H9 (cell line): ENCODE data around the gene AFMID. TPM values are rescaled to one million over a fixed set of nuclear protein-coding genes. Genes with fewer than 3 reads are reported as not detected.

Experiments used
- DNase-seq: peaks from one replicate; pipeline ENCODE4 v3.0.0-alpha.2; 2017
- H2AFZ ChIP-seq: one replicate; pipeline ENCODE4 v1.6.1; 2013; ENCODE audit warnings: mild to moderate bottlenecking, low read length, control low read depth, moderate library complexity
- H2AK5ac ChIP-seq: 2 replicates; pipeline ENCODE4 v1.6.1; 2013; ENCODE audit warnings: low read length, control low read depth, mixed read lengths; ENCODE audit not compliant: insufficient read length
- H2BK120ac ChIP-seq: one replicate; pipeline ENCODE4 v1.6.1; 2013; ENCODE audit warnings: low read depth, mild to moderate bottlenecking, low read length, control low read depth, inconsistent platforms; ENCODE audit not compliant: poor library complexity, severe bottlenecking
- H2BK12ac ChIP-seq: 2 replicates; pipeline ENCODE4 v1.6.1; 2013; ENCODE audit warnings: low read length, control low read depth, mixed read lengths, low read depth; ENCODE audit not compliant: insufficient read length
- H2BK15ac ChIP-seq: 2 replicates; pipeline ENCODE4 v1.6.1; 2013; ENCODE audit warnings: low read depth, low read length, control low read depth
- H2BK20ac ChIP-seq: one replicate; pipeline ENCODE4 v1.6.1; 2013; ENCODE audit warnings: low read depth, mild to moderate bottlenecking, low read length, control low read depth, inconsistent platforms; ENCODE audit not compliant: poor library complexity, severe bottlenecking
- H2BK5ac ChIP-seq: 2 replicates; pipeline ENCODE4 v1.6.1; 2013; ENCODE audit warnings: low read length, control low read depth, mixed read lengths; ENCODE audit not compliant: insufficient read length
- H3K14ac ChIP-seq: 2 replicates; pipeline ENCODE4 v1.6.1; 2013; ENCODE audit warnings: low read length, control low read depth; ENCODE audit not compliant: insufficient read depth
- H3K18ac ChIP-seq: 2 replicates; pipeline ENCODE4 v1.6.1; 2013; ENCODE audit warnings: low read depth, mild to moderate bottlenecking, mixed read lengths, low read length, control low read depth; ENCODE audit not compliant: insufficient read length
- H3K23ac ChIP-seq: 2 replicates; pipeline ENCODE4 v1.6.1; 2013; ENCODE audit warnings: low read length, control low read depth, mixed read lengths, low read depth; ENCODE audit not compliant: insufficient read length
- H3K23me2 ChIP-seq: 2 replicates; pipeline ENCODE4 v1.6.1; 2013; ENCODE audit warnings: low read depth, mild to moderate bottlenecking, mixed read lengths, low read length, control low read depth; ENCODE audit not compliant: insufficient read length, poor library complexity, severe bottlenecking
- H3K27ac ChIP-seq: 2 replicates; pipeline ENCODE4 v1.5.1; 2013; ENCODE audit warnings: low read length, control low read depth, mixed read lengths, low read depth; ENCODE audit not compliant: insufficient read length
- H3K27me3 ChIP-seq: 2 replicates; pipeline ENCODE4 v1.6.1; 2013; ENCODE audit warnings: low read length, control low read depth, inconsistent platforms; ENCODE audit not compliant: insufficient read depth
- H3K4ac ChIP-seq: 2 replicates; pipeline ENCODE4 v1.6.1; 2013; ENCODE audit warnings: low read depth, mild to moderate bottlenecking, control low read depth, inconsistent platforms, low read length, moderate library complexity
- H3K4me1 ChIP-seq: 2 replicates; pipeline ENCODE4 v1.6.1; 2013; ENCODE audit warnings: low read length, control low read depth, inconsistent platforms; ENCODE audit not compliant: insufficient read depth
- H3K4me2 ChIP-seq: 2 replicates; pipeline ENCODE4 v1.6.1; 2013; ENCODE audit warnings: low read length, control low read depth, mixed read lengths; ENCODE audit not compliant: insufficient read length, insufficient read depth
- H3K56ac ChIP-seq: 2 replicates; pipeline ENCODE4 v1.6.1; 2013; ENCODE audit warnings: low read depth, mild to moderate bottlenecking, mixed read lengths, low read length, control low read depth; ENCODE audit not compliant: insufficient read length
- H3K79me1 ChIP-seq: 2 replicates; pipeline ENCODE4 v1.6.1; 2013; ENCODE audit warnings: low read depth, mild to moderate bottlenecking, moderate library complexity, low read length, control low read depth, inconsistent platforms; ENCODE audit not compliant: insufficient read depth, poor library complexity, severe bottlenecking
- H3K79me2 ChIP-seq: 2 replicates; pipeline ENCODE4 v1.6.1; 2013; ENCODE audit warnings: low read length, control low read depth, inconsistent platforms; ENCODE audit not compliant: insufficient read depth
- H3K9ac ChIP-seq: 2 replicates; pipeline ENCODE4 v1.6.1; 2013; ENCODE audit warnings: low read length, control low read depth, mixed read lengths; ENCODE audit not compliant: insufficient read length; ENCODE audit errors: extremely low read depth
- H3K9me3 ChIP-seq: one replicate; pipeline ENCODE4 v1.6.1; 2013; ENCODE audit warnings: low read depth, low read length, inconsistent platforms; ENCODE audit not compliant: control insufficient read depth
- H3T11ph ChIP-seq: one replicate; pipeline ENCODE4 v1.6.1; 2013; ENCODE audit warnings: mild to moderate bottlenecking, low read length, control low read depth, inconsistent platforms
- H4K20me1 ChIP-seq: one replicate; pipeline ENCODE4 v1.6.1; 2013; ENCODE audit not compliant: control insufficient read depth, insufficient read length, insufficient read depth
- H4K5ac ChIP-seq: 2 replicates; pipeline ENCODE4 v1.6.1; 2013; ENCODE audit warnings: low read depth, mild to moderate bottlenecking, mixed read lengths, low read length, control low read depth; ENCODE audit not compliant: insufficient read length
- H4K8ac ChIP-seq: replicated peaks from 2 replicates; pipeline ENCODE4 v1.6.1; 2013; ENCODE audit warnings: low read length, control low read depth, mixed read lengths, low read depth; ENCODE audit not compliant: insufficient read length
- H4K91ac ChIP-seq: 2 replicates; pipeline ENCODE4 v1.6.1; 2013; ENCODE audit warnings: low read depth, mild to moderate bottlenecking, moderate library complexity, mixed read lengths, low read length, control low read depth; ENCODE audit not compliant: insufficient read length
- H3K27ac Mint-ChIP-seq, 3 experiments: 2 replicates in 2 of 3; 3 replicates in 1 of 3; pipeline ENCODE4 v1.8.0; 2020 to 2021; ENCODE audit warnings: mixed read lengths in 3 of 3, mild to moderate bottlenecking in 1 of 3, moderate library complexity in 1 of 3
- H3K27me3 Mint-ChIP-seq: 2 replicates; pipeline ENCODE4 v1.8.0; 2021; ENCODE audit warnings: low read depth, mild to moderate bottlenecking, moderate library complexity, mixed read lengths
- H3K36me3 Mint-ChIP-seq, 3 experiments: 2 replicates in 2 of 3; 3 replicates in 1 of 3; pipeline ENCODE4 v1.8.0; 2020 to 2021; ENCODE audit warnings: low read depth in 3 of 3, mixed read lengths in 3 of 3; ENCODE audit not compliant: insufficient read depth in 1 of 3
- H3K4me1 Mint-ChIP-seq, 2 experiments: 2 replicates each; pipeline ENCODE4 v1.8.0; 2020; ENCODE audit warnings: mixed read lengths in 2 of 2
- H3K4me3 Mint-ChIP-seq, 2 experiments: 2 replicates in 1 of 2; 3 replicates in 1 of 2; pipeline ENCODE4 v1.8.0; 2020 to 2021; ENCODE audit warnings: mild to moderate bottlenecking in 2 of 2, mixed read lengths in 2 of 2, moderate library complexity in 1 of 2
- H3K9me3 Mint-ChIP-seq, 2 experiments: 2 replicates in 1 of 2; 3 replicates in 1 of 2; pipeline ENCODE4 v1.8.0; 2020; ENCODE audit warnings: mild to moderate bottlenecking in 2 of 2, mixed read lengths in 2 of 2, moderate library complexity in 1 of 2
- WGBS: extraction: QIAGEN DNeasy Blood & Tissue Kit; methylation state at CpG from one replicate; pipeline ENCODE4 v1.1.7; 2013; ENCODE audit warnings: missing lambda C conversion rate, low lambda C conversion rate, mixed read lengths; ENCODE audit not compliant: insufficient read length; ENCODE audit errors: extremely low coverage; 5-methylcytosine and 5-hydroxymethylcytosine counted together
- total RNA-seq: library from RNA; stranded (reverse); gene quantifications from 2 replicates; pipeline ENCODE4 v1.2.1, GENCODE V29; 2021
- TF ChIP-seq, protein P1 (sequence below): fragments of 200-600 bp; sonication (generic); conservative IDR thresholded peaks from 3 replicates; pipeline ENCODE4 v1.8.0; 2021; ENCODE audit warnings: antibody characterized with exemption, mild to moderate bottlenecking

AFMID gene
- total RNA-seq, 1 experiment from 2014 or later, result 64.1 TPM

- no peak overlapping the region for H3K23ac ChIP-seq
- H2BK120ac ChIP-seq, result no peak overlapping the region
- no peaks in the 10 kb centered on the region for H3K4me1 ChIP-seq
- no peaks in the 10 kb centered on the region for H3K23me2 ChIP-seq
- H2BK12ac ChIP-seq, result no peak overlapping the region
- no peaks in the 10 kb centered on the region for H3K9me3 ChIP-seq
- H3K14ac ChIP-seq, result no peak overlapping the region
- H2AFZ ChIP-seq, result no peak overlapping the region
- no CpG with 5 or more reads among the region's 10 CpGs for WGBS
- H4K8ac ChIP-seq, result no peak overlapping the region
- no peaks in the 10 kb centered on the region for H4K20me1 ChIP-seq
- H3K56ac ChIP-seq, result no peak overlapping the region
- no peaks in the 10 kb centered on the region; a peak in 1 of 5 replicates for H3K9me3 Mint-ChIP-seq
- no peak overlapping the region for H3K27ac ChIP-seq
- no peak overlapping the region for H2BK15ac ChIP-seq
- H3K79me1 ChIP-seq, result no peaks in the 10 kb centered on the region
- no peak for DNase-seq
- no peak overlapping the region for H3K4me2 ChIP-seq
- H3K79me2 ChIP-seq, result no peaks in the 10 kb centered on the region
- H4K91ac ChIP-seq, result no peak overlapping the region
- H3K4ac ChIP-seq, result no peak overlapping the region
- peaks cover 18 to 26% (median 26%) of the 10 kb centered on the region in 3 experiments; a peak in 6 of 7 replicates for H3K36me3 Mint-ChIP-seq
- peaks cover 6% of the 10 kb centered on the region; the same call in 1 of the 2 replicates for H3K27me3 ChIP-seq
- peaks cover 35% of the 10 kb centered on the region for H3K27me3 Mint-ChIP-seq
- no peak overlapping the region for H4K5ac ChIP-seq
- H2BK20ac ChIP-seq, result no peak overlapping the region
- TF ChIP-seq, protein P1, sequence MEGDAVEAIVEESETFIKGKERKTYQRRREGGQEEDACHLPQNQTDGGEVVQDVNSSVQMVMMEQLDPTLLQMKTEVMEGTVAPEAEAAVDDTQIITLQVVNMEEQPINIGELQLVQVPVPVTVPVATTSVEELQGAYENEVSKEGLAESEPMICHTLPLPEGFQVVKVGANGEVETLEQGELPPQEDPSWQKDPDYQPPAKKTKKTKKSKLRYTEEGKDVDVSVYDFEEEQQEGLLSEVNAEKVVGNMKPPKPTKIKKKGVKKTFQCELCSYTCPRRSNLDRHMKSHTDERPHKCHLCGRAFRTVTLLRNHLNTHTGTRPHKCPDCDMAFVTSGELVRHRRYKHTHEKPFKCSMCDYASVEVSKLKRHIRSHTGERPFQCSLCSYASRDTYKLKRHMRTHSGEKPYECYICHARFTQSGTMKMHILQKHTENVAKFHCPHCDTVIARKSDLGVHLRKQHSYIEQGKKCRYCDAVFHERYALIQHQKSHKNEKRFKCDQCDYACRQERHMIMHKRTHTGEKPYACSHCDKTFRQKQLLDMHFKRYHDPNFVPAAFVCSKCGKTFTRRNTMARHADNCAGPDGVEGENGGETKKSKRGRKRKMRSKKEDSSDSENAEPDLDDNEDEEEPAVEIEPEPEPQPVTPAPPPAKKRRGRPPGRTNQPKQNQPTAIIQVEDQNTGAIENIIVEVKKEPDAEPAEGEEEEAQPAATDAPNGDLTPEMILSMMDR, result no peak
- H3K27ac Mint-ChIP-seq, result no peak overlapping the region
- no peak overlapping the region for H3K9ac ChIP-seq
- H2AK5ac ChIP-seq, result no peak overlapping the region
- no peak overlapping the region for H3K4me3 Mint-ChIP-seq
- H3K18ac ChIP-seq, result no peak overlapping the region
- H2BK5ac ChIP-seq, result no peak overlapping the region
- H3K4me1 Mint-ChIP-seq, result peaks cover 0 to 9% of the 10 kb centered on the region in 2 experiments; a peak in 2 of 4 replicates
- no peak overlapping the region for H3T11ph ChIP-seq
Observed at GRCh38 chr17:78227455-78227916, 40.3 kb downstream of the AFMID start.
